Activated CD4-positive, alpha-beta T cell treated with anti-CD3 and anti-CD28 coated beads for 36 hours (primary cell): Measurements from ENCODE around the gene RAD18. TPM values are rescaled to one million over a fixed set of nuclear protein-coding genes. Genes with fewer than 3 reads are reported as not detected.

Source experiments
- ATAC-seq: fragments of 200-7000 bp; cut with Tn5 transposase; one replicate; pipeline ENCODE4 v1.10.0; 2021; ENCODE audit warnings: mild to moderate bottlenecking, moderate library complexity
- CTCF ChIA-PET: fragments of 350-600 bp; sonication (Branson Sonifier 250); formaldehyde crosslinking; loops from one replicate; lab custom pipeline; 2021; ENCODE audit warnings: antibody characterized with exemption; lab: Charles Lee
- POLR2A ChIA-PET: fragments of 350-600 bp; sonication (Branson Sonifier 250); formaldehyde crosslinking; loops from one replicate; lab custom pipeline; 2021; ENCODE audit warnings: antibody characterized with exemption, inconsistent platforms; lab: Charles Lee
- DNase-seq: peaks from one replicate; pipeline ENCODE4 v3.0.0-alpha.2; 2020
- H3K27ac Mint-ChIP-seq: one replicate; pipeline ENCODE4 v1.8.0; 2021; ENCODE audit warnings: mixed read lengths
- H3K27me3 Mint-ChIP-seq: one replicate; pipeline ENCODE4 v1.8.0; 2021; ENCODE audit warnings: mixed read lengths
- H3K36me3 Mint-ChIP-seq: one replicate; pipeline ENCODE4 v1.8.0; 2021; ENCODE audit warnings: low read depth, mixed read lengths
- H3K4me1 Mint-ChIP-seq: one replicate; pipeline ENCODE4 v1.8.0; 2021; ENCODE audit warnings: mixed read lengths
- H3K4me3 Mint-ChIP-seq: one replicate; pipeline ENCODE4 v1.8.0; 2021; ENCODE audit warnings: mild to moderate bottlenecking, moderate library complexity, mixed read lengths
- H3K9me3 Mint-ChIP-seq: one replicate; pipeline ENCODE4 v1.8.0; 2021; ENCODE audit warnings: low read depth, mixed read lengths
- intact Hi-C, 2 experiments: fragments of 100-400 bp; cut with DNase I in 1 of 2; cut with micrococcal nuclease in 1 of 2; formaldehyde crosslinking; loops; one replicate each; pipeline versions ENCODE4 v1.14.2 to v1.15.1; 2022 to 2024; cut with DNase I, micrococcal nuclease
- total RNA-seq, 2 experiments: library from RNA; stranded (reverse); gene quantifications; one replicate each; pipeline ENCODE4 v1.2.3, GENCODE V29; 2021

RAD18 gene
- total RNA-seq, 2 experiments from 2014 or later, result 47.8 to 50.5 TPM

DNA sequence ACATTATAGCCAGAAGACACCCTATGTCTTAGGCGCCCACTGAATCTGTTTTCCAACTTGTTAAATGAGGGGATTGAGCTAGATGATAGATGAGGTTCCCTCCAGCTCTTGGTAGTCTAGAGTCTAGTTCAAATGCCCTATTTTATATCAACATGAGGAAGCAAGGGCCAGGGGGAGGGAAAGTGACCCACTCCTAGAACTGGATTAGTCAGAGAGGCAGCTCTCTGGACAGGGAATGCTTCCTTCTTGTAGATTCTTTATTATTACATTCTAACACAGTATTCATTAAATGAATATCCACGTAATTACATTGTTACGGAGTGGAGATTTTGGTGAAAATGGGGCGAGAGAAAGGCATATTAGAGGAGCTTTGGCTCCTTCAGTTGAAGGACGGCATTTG, 89.5 kb downstream of the RAD18 start:
- POLR2A ChIA-PET, result no interaction called here
- no peaks in the 10 kb centered on the region for H3K4me1 Mint-ChIP-seq

DNA sequence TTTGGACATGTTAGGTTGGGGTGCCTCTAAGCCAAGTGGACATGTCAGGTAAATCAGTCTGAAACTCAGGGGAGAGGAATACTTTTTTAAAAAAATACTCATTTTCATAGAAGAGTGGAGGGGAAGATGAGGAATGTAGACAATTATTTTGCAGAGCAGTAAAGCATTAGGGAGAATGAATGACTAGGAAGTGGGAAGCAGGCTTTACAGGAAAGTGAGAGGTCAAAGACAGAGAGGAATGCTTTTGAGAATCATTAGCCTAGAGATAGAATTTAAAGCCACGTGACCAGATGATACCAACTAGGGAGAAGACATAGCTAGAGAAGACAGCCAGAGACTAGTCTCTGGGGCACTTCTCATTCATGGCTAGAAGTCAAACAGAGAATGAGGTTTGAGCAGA, 91.0 kb downstream of the RAD18 start:
- H3K27me3 Mint-ChIP-seq, result no peaks in the 10 kb centered on the region
- ChIA-PET POLR2A (no interaction called here), CTCF (no interaction called here)
- no peak for DNase-seq
- no peak for ATAC-seq
- peaks cover 8% of the 10 kb centered on the region for H3K36me3 Mint-ChIP-seq
- no peaks in the 10 kb centered on the region for H3K4me1 Mint-ChIP-seq
- H3K4me3 Mint-ChIP-seq, result no peak overlapping the region
- no peaks in the 10 kb centered on the region for H3K9me3 Mint-ChIP-seq
- no peak overlapping the region for H3K27ac Mint-ChIP-seq
- intact Hi-C loops, result no loop called here

More for the DNA sequence above, 89.5 kb downstream of the RAD18 start:
- H3K36me3 Mint-ChIP-seq, result peaks cover 16% of the 10 kb centered on the region
- intact Hi-C loops, result no loop called here
- ATAC-seq (no peak), DNase-seq (no peak)
- no peaks in the 10 kb centered on the region for H3K9me3 Mint-ChIP-seq
- H3K27ac Mint-ChIP-seq, result no peak overlapping the region
- CTCF ChIA-PET, result interaction anchor here (0.9 kb wide), 2 partner anchors 13 to 16 kb away, joined by 3 read pairs; no protein-coding TSS in a partner anchor
- H3K27me3 Mint-ChIP-seq, result no peaks in the 10 kb centered on the region
- H3K4me3 Mint-ChIP-seq, result no peak overlapping the region

GRCh38 chr3:8871306-8871705, 92.0 kb downstream of the RAD18 start:
- no peaks in the 10 kb centered on the region for H3K4me1 Mint-ChIP-seq
- no peaks in the 10 kb centered on the region for H3K9me3 Mint-ChIP-seq
- intact Hi-C loops, result no loop called here
- H3K27me3 Mint-ChIP-seq, result no peaks in the 10 kb centered on the region
- ChIA-PET POLR2A (no interaction called here), CTCF (no interaction called here)
- H3K36me3 Mint-ChIP-seq, result peaks cover under 1% of the 10 kb centered on the region
- H3K4me3 Mint-ChIP-seq, result no peak overlapping the region
- DNase-seq (no peak), ATAC-seq (no peak)
- H3K27ac Mint-ChIP-seq, result no peak overlapping the region

- intact Hi-C loops, result no loop called here
- H3K27ac Mint-ChIP-seq, result no peak overlapping the region
- H3K36me3 Mint-ChIP-seq, result no peaks in the 10 kb centered on the region
- H3K27me3 Mint-ChIP-seq, result no peaks in the 10 kb centered on the region
- ATAC-seq (no peak), DNase-seq (no peak)
- no peaks in the 10 kb centered on the region for H3K9me3 Mint-ChIP-seq
- ChIA-PET CTCF (no interaction called here), POLR2A (no interaction called here)
- no peaks in the 10 kb centered on the region for H3K4me1 Mint-ChIP-seq
- no peak overlapping the region for H3K4me3 Mint-ChIP-seq
Measured at GRCh38 chr3:8870134-8870533, 93.1 kb downstream of the RAD18 start.

DNA sequence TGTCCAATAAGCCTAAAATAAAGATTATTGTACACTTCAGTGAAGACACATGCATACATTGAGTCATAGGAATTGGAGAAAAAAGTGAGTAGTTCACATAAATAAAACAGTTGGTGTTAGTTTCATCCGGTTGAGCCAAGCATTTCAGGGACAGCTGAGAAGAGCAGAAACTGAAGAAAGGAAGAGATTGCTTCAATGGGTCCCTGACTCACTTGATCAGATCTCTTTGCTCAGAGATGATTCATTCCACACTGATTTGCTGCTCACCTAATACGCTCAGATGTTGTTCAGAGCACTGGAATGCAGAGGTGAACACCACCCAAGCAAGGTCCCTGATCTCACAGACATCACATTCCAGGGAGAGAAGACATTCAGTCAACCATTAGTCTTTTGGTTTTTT, 93.7 kb downstream of the RAD18 start:
- no peaks in the 10 kb centered on the region for H3K36me3 Mint-ChIP-seq
- ChIA-PET POLR2A (no interaction called here), CTCF (no interaction called here)
- H3K4me3 Mint-ChIP-seq, result no peak overlapping the region
- ATAC-seq, result peak; percentile 66
- no peaks in the 10 kb centered on the region for H3K9me3 Mint-ChIP-seq
- H3K27ac Mint-ChIP-seq, result no peak overlapping the region
- H3K4me1 Mint-ChIP-seq, result no peaks in the 10 kb centered on the region
- DNase-seq, result no peak
- no peaks in the 10 kb centered on the region for H3K27me3 Mint-ChIP-seq
- intact Hi-C loops, result no loop called here

- H3K4me1 Mint-ChIP-seq, result no peaks in the 10 kb centered on the region
- no peaks in the 10 kb centered on the region for H3K27me3 Mint-ChIP-seq
- ATAC-seq (no peak), DNase-seq (no peak)
- ChIA-PET CTCF (no interaction called here), POLR2A (no interaction called here)
- no peak overlapping the region for H3K4me3 Mint-ChIP-seq
- no peaks in the 10 kb centered on the region for H3K9me3 Mint-ChIP-seq
- no peaks in the 10 kb centered on the region for H3K36me3 Mint-ChIP-seq
- intact Hi-C loops, result no loop called here
- no peak overlapping the region for H3K27ac Mint-ChIP-seq
Measured at GRCh38 chr3:8868996-8869395, 94.3 kb downstream of the RAD18 start.

DNA sequence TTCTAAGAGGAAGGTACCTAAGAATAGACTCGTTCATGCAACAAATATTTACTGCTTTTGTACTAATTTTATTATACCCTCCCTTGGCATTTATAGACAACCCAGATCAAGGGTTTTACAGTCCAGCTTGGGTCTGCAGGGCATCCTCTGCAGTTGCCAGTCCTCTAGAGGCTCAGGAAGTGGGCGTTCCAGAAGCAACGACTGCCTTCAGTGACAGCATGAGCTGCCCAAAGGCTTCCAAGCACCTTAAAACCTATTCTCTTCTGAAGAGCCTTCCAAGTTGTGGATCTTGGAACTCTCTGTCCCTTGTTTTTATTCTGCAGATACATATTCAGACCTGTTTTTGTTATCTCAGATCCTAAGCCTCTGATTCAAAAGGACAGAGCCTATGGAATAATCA, 95.6 kb downstream of the RAD18 start:
- Mint-ChIP-seq H3K27me3 (no peaks in the 10 kb centered on the region), H3K4me1 (no peaks in the 10 kb centered on the region), H3K4me3 (no peak overlapping the region), H3K9me3 (no peaks in the 10 kb centered on the region), H3K27ac (no peak overlapping the region), H3K36me3 (no peaks in the 10 kb centered on the region)
- ATAC-seq (no peak), DNase-seq (no peak)
- CTCF ChIA-PET, result interaction anchor here (0.6 kb wide), 1 partner anchor 98 kb away, joined by 5 read pairs; the partner anchor contains the start of gene OXTR
- intact Hi-C loops, result no loop called here
- POLR2A ChIA-PET, result no interaction called here

- Mint-ChIP-seq H3K27me3 (no peaks in the 10 kb centered on the region), H3K4me3 (no peak overlapping the region), H3K36me3 (no peaks in the 10 kb centered on the region), H3K27ac (no peak overlapping the region), H3K4me1 (no peaks in the 10 kb centered on the region), H3K9me3 (no peaks in the 10 kb centered on the region)
- ChIA-PET CTCF (interaction anchor here (0.7 kb wide), 1 partner anchor 22 kb away, joined by 3 read pairs; no protein-coding TSS in a partner anchor), POLR2A (no interaction called here)
- DNase-seq (no peak), ATAC-seq (no peak)
- intact Hi-C loops, result no loop called here
Measured at GRCh38 chr3:8865697-8866096, 97.6 kb downstream of the RAD18 start.

- ATAC-seq (no peak), DNase-seq (no peak)
- Mint-ChIP-seq H3K27ac (no peak overlapping the region), H3K36me3 (no peaks in the 10 kb centered on the region), H3K27me3 (no peaks in the 10 kb centered on the region), H3K4me1 (no peaks in the 10 kb centered on the region), H3K9me3 (no peaks in the 10 kb centered on the region), H3K4me3 (no peak overlapping the region)
- intact Hi-C loops, result no loop called here
- POLR2A ChIA-PET, result no interaction called here
- CTCF ChIA-PET, result interaction anchor here (0.5 to 0.7 kb wide), 2 partner anchors 13 to 23 kb away, joined by 3 read pairs; no protein-coding TSS in a partner anchor
Measured at GRCh38 chr3:8864402-8865350, 98.6 kb downstream of the RAD18 start.

DNA sequence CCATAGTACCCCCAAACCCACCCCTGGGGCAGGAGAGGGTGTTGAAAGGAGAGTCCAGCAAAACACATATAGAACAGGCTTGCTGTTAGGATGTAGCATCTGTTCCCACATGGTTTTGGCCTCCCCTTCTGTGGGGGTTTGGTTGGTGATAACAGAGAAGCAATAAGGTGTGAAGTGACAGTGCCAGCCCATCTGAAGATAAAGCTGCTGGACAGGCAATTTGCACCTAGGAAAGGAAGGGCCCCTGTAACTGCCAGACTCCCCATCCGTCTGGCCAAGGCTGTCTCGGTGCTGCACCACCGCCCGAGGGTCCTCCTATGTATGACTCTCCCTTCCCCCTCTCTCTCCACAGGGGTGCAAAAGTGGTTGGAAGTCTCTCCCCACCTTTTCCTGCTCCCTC, 99.4 kb downstream of the RAD18 start:
- DNase-seq (no peak), ATAC-seq (no peak)
- ChIA-PET POLR2A (no interaction called here), CTCF (interaction anchor here (0.5 kb wide), 1 partner anchor 14 kb away, joined by 3 read pairs; no protein-coding TSS in a partner anchor)
- no peaks in the 10 kb centered on the region for H3K4me1 Mint-ChIP-seq
- H3K36me3 Mint-ChIP-seq, result no peaks in the 10 kb centered on the region
- H3K27me3 Mint-ChIP-seq, result no peaks in the 10 kb centered on the region
- intact Hi-C loops, result no loop called here
- H3K4me3 Mint-ChIP-seq, result no peak overlapping the region
- no peak overlapping the region for H3K27ac Mint-ChIP-seq
- H3K9me3 Mint-ChIP-seq, result no peaks in the 10 kb centered on the region

GRCh38 chr3:8857720-8858367, 105.4 kb downstream of the RAD18 start:
- CTCF ChIA-PET, result no interaction called here
- ATAC-seq (no peak), DNase-seq (no peak)
- POLR2A ChIA-PET, result no interaction called here
- H3K27ac Mint-ChIP-seq, result no peak overlapping the region
- H3K27me3 Mint-ChIP-seq, result no peaks in the 10 kb centered on the region
- no peaks in the 10 kb centered on the region for H3K4me1 Mint-ChIP-seq
- H3K36me3 Mint-ChIP-seq, result peaks cover 2% of the 10 kb centered on the region
- H3K9me3 Mint-ChIP-seq, result no peaks in the 10 kb centered on the region
- intact Hi-C loops, result no loop called here
- H3K4me3 Mint-ChIP-seq, result no peak overlapping the region

DNA sequence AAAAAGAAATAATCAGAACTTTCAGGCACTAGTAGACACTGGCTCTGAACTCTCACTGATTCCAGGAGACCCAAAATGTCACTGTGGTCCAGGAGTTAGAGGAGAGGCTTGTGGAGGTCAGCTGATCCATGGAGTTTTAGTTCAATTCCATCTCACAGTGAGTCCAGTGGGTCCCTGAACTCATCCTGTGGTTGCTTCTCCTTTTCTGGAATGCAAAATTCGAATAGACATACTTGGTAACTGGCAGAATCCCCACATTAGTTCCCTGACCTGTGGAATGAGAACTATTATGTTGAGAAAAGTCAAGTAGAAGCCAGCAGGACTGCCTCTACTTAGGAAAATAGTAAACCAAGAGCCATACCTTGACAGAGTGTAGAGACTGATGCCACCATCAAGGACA, 106.6 kb downstream of the RAD18 start:
- H3K36me3 Mint-ChIP-seq, result peaks cover 2% of the 10 kb centered on the region
- CTCF ChIA-PET, result no interaction called here
- no peaks in the 10 kb centered on the region for H3K9me3 Mint-ChIP-seq
- H3K27ac Mint-ChIP-seq, result no peak overlapping the region
- intact Hi-C loops, result no loop called here
- DNase-seq (no peak), ATAC-seq (no peak)
- H3K4me3 Mint-ChIP-seq, result no peak overlapping the region
- H3K4me1 Mint-ChIP-seq, result no peaks in the 10 kb centered on the region
- H3K27me3 Mint-ChIP-seq, result no peaks in the 10 kb centered on the region
- POLR2A ChIA-PET, result no interaction called here
